Measurements from ENCODE around the gene SPAG5.

SPAG5 gene

GRCh38 chr17:28545787-28546415 lies 52.9 kb downstream of the SPAG5 start:
- peaks cover 15% of the 10 kb centered on the region for H3K4me1 ChIP-seq (ENCODE audit: insufficient read depth, low read length, severe bottlenecking)
- H3K36me3 ChIP-seq (ENCODE audit: insufficient read depth, low read length): no peaks in the 10 kb centered on the region
- H3K27me3 ChIP-seq (ENCODE audit: insufficient read depth, low read length): no peaks in the 10 kb centered on the region
- H3K4me2 ChIP-seq (ENCODE audit: low read length): no peak overlapping the region
- no peak overlapping the region for H3K9ac ChIP-seq (ENCODE audit: low read length)
- no peaks in the 10 kb centered on the region for H3K79me2 ChIP-seq (ENCODE audit: insufficient read depth, low read length)
- H2AFZ ChIP-seq (ENCODE audit: low read length): no peak overlapping the region
- H4K20me1 ChIP-seq (ENCODE audit: insufficient read depth, low read length): no peaks in the 10 kb centered on the region
- H3K27ac ChIP-seq (ENCODE audit: low read depth, low read length, poor library complexity, severe bottlenecking): no peak overlapping the region
- H3K9me3 ChIP-seq (ENCODE audit: low read length): no peaks in the 10 kb centered on the region
- no peaks in the 10 kb centered on the region for H3K9me2 ChIP-seq (ENCODE audit: low read depth, low read length)
- H3K4me3 ChIP-seq (ENCODE audit: low read depth, low read length, poor library complexity, severe bottlenecking): no peak overlapping the region
- H3F3A ChIP-seq (ENCODE audit: insufficient read depth, low read length): no peaks in the 10 kb centered on the region
- no peak for TF ChIP-seq EZH2 (IDR thresholded peaks at IDR 0.05; ENCODE audit: borderline replicate concordance, low read length)
- TF ChIP-seq, protein P1, sequence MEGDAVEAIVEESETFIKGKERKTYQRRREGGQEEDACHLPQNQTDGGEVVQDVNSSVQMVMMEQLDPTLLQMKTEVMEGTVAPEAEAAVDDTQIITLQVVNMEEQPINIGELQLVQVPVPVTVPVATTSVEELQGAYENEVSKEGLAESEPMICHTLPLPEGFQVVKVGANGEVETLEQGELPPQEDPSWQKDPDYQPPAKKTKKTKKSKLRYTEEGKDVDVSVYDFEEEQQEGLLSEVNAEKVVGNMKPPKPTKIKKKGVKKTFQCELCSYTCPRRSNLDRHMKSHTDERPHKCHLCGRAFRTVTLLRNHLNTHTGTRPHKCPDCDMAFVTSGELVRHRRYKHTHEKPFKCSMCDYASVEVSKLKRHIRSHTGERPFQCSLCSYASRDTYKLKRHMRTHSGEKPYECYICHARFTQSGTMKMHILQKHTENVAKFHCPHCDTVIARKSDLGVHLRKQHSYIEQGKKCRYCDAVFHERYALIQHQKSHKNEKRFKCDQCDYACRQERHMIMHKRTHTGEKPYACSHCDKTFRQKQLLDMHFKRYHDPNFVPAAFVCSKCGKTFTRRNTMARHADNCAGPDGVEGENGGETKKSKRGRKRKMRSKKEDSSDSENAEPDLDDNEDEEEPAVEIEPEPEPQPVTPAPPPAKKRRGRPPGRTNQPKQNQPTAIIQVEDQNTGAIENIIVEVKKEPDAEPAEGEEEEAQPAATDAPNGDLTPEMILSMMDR (IDR thresholded peaks at IDR 0.05; ENCODE audit: low read length): no peak

DNA sequence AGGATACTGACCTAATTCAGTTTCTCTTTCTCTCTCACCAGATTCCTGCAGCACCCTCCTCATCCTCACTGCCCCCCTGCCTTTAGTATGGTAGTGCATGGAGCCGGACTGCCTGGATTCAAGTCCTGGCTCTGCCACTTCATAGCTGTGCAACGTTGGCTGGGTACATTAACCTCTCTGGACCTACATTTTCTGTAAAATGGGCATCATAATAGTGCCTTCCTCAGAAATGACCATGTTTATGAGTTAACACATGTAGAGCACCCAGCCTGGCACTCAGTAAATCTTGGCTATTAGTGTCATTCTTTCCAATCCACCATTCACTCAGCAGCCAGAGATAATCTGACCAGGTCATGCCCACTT lies 53.7 kb downstream of the SPAG5 start:
- H3K79me2 ChIP-seq (ENCODE audit: insufficient read depth, low read length): no peaks in the 10 kb centered on the region
- H3K4me1 ChIP-seq (ENCODE audit: insufficient read depth, low read length, severe bottlenecking): peaks cover 15% of the 10 kb centered on the region

GRCh38 chr17:28544402-28545140 lies 54.3 kb downstream of the SPAG5 start:
- no peaks in the 10 kb centered on the region for H3K36me3 ChIP-seq (ENCODE audit: insufficient read depth, low read length)
- no peak overlapping the region for H3K27ac ChIP-seq (ENCODE audit: low read depth, low read length, poor library complexity, severe bottlenecking)
- H2AFZ ChIP-seq (ENCODE audit: low read length): no peak overlapping the region
- H3K4me2 ChIP-seq (ENCODE audit: low read length): no peak overlapping the region
- no peak overlapping the region for H3K9ac ChIP-seq (ENCODE audit: low read length)
- TF ChIP-seq, protein P1 (IDR thresholded peaks at IDR 0.05; ENCODE audit: low read length): no peak
- TF ChIP-seq EZH2 (IDR thresholded peaks at IDR 0.05; ENCODE audit: borderline replicate concordance, low read length): no peak
- peaks cover 15% of the 10 kb centered on the region for H3K4me1 ChIP-seq (ENCODE audit: insufficient read depth, low read length, severe bottlenecking)
- H3K9me3 ChIP-seq (ENCODE audit: low read length): no peaks in the 10 kb centered on the region
- no peak overlapping the region for H3K4me3 ChIP-seq (ENCODE audit: low read depth, low read length, poor library complexity, severe bottlenecking)
- no peaks in the 10 kb centered on the region for H3K27me3 ChIP-seq (ENCODE audit: insufficient read depth, low read length)
- no peaks in the 10 kb centered on the region for H3K79me2 ChIP-seq (ENCODE audit: insufficient read depth, low read length)
- H3K9me2 ChIP-seq (ENCODE audit: low read depth, low read length): no peaks in the 10 kb centered on the region
- H4K20me1 ChIP-seq (ENCODE audit: insufficient read depth, low read length): no peaks in the 10 kb centered on the region
- H3F3A ChIP-seq (ENCODE audit: insufficient read depth, low read length): no peaks in the 10 kb centered on the region

More for the DNA sequence above, 53.7 kb downstream of the SPAG5 start:
- no peak overlapping the region for H2AFZ ChIP-seq (ENCODE audit: low read length)
- H3K4me3 ChIP-seq (ENCODE audit: low read depth, low read length, poor library complexity, severe bottlenecking): no peak overlapping the region
- H3K27me3 ChIP-seq (ENCODE audit: insufficient read depth, low read length): no peaks in the 10 kb centered on the region
- no peaks in the 10 kb centered on the region for H3K9me2 ChIP-seq (ENCODE audit: low read depth, low read length)
- H3K4me2 ChIP-seq (ENCODE audit: low read length): no peak overlapping the region
- no peaks in the 10 kb centered on the region for H3K9me3 ChIP-seq (ENCODE audit: low read length)
- H3K27ac ChIP-seq (ENCODE audit: low read depth, low read length, poor library complexity, severe bottlenecking): no peak overlapping the region
- no peaks in the 10 kb centered on the region for H3K36me3 ChIP-seq (ENCODE audit: insufficient read depth, low read length)
- no peak for TF ChIP-seq EZH2 (IDR thresholded peaks at IDR 0.05; ENCODE audit: borderline replicate concordance, low read length)
- TF ChIP-seq, protein P1 (IDR thresholded peaks at IDR 0.05; ENCODE audit: low read length): no peak
- H4K20me1 ChIP-seq (ENCODE audit: insufficient read depth, low read length): no peaks in the 10 kb centered on the region
- H3K9ac ChIP-seq (ENCODE audit: low read length): no peak overlapping the region
- no peaks in the 10 kb centered on the region for H3F3A ChIP-seq (ENCODE audit: insufficient read depth, low read length)
